ENCODE results near the gene TMEM120B. TPM values are rescaled to one million over a fixed set of nuclear protein-coding genes. Genes with fewer than 3 reads are reported as not detected.
A peak's percentile ranks its signal among the peaks of the same experiment; 100 is the strongest.
"Not testable (repeated sequence)": the region's sequence is repeated elsewhere in the genome, so short reads cannot be mapped to it uniquely, and the experiment has no call there.

The TMEM120B gene
- 1 to 10 TPM; 1.8 to 4.0 (median 3.1) TPM for polyA plus RNA-seq

DNA sequence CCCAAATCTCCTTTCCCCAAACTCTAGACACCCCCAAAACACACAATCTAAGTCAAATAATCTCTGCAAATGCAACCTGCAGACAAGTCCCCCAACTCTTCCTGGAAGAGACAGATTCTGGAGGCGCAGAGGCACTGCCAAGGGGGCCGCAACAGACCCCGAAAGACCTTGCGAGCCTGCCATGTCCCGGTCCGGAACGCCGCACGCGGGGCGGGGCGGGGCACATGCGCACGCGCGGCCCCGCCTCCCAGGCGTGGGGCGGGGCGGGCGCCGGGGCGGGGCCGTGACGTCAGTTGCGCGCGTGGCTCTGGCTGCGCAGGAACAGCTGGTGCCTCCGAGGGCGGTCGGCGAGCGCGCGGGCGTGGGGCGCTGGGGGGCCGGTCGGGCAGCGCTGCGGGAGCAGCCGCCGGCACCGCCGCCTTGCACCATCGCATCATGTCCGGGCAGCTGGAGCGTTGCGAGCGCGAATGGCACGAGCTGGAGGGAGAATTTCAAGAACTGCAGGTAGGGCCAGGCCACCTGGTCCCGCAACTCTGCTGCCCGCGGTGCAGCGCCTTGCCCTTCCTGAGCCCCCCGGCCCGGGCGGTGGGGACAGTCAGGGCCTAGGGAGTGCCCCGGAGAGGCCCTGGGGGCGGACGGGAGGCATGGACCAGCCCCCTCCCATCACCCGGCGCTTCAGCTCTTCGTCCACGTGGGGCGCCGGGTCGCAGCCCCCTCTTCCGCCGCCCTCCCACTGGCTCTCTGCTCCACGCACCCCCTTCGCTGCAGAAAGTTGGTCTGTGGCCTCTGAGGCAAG is at the start of gene TMEM120B:
TMEM120B (plus strand) TSS at position 292 of the 796 bp plus-strand sequence; CDS start at position 436, 144 bp downstream.
- Mint-ChIP-seq H3K36me3 (peaks cover 0 to 6% (median 0%) of the 10 kb centered on the region in 3 donors), H3K27me3 (ENCODE audit: low read depth in 3 of 3) (peaks cover 0 to 5% (median 4%) of the 10 kb centered on the region in 3 donors), H3K27ac (peak within 1 kb of the TSS; percentile 71 to 94 (median 90)), H3K4me3 (peak within 1 kb of the TSS; percentile 87 to 96 (median 89)), H3K9me3 (no peaks in the 10 kb centered on the region), H3K4me1 (peaks cover 20 to 23% of the 10 kb centered on the region in 2 donors)
- DNase-seq = peak; percentile 83 to 90 (median 87)

GRCh38 chr12:121663610-121663929 is 49.0 kb upstream of the TMEM120B start:
- H3K36me3 Mint-ChIP-seq = peaks cover 6 to 12% (median 9%) of the 10 kb centered on the region in 3 donors
- H3K4me1 Mint-ChIP-seq = peaks cover 64 to 70% of the 10 kb centered on the region in 2 donors
- DNase-seq = no peak
- peak overlapping the region; percentile 81 to 96 (median 91) for H3K4me3 Mint-ChIP-seq
- H3K27me3 Mint-ChIP-seq (ENCODE audit: low read depth in 3 of 3) = peaks cover 8 to 22% (median 16%) of the 10 kb centered on the region in 3 donors
- H3K27ac Mint-ChIP-seq = peak overlapping the region; percentile 87 to 97 (median 95)
- no peaks in the 10 kb centered on the region for H3K9me3 Mint-ChIP-seq

- H3K4me3 Mint-ChIP-seq = peak overlapping the region in 1 of 5 donors; percentile 68
- H3K9me3 Mint-ChIP-seq, DNase-seq: not testable (repeated sequence)
- peak overlapping the region in 2 of 6 donors; percentile 63 to 77 for H3K27ac Mint-ChIP-seq
- H3K36me3 Mint-ChIP-seq = peaks cover 6 to 12% (median 9%) of the 10 kb centered on the region in 3 donors
- H3K27me3 Mint-ChIP-seq (ENCODE audit: low read depth in 3 of 3) = peaks cover 7 to 17% (median 9%) of the 10 kb centered on the region in 3 donors
- peaks cover 50 to 54% of the 10 kb centered on the region in 2 donors for H3K4me1 Mint-ChIP-seq
Measured at GRCh38 chr12:121666829-121667228, 45.7 kb upstream of the TMEM120B start.

GRCh38 chr12:121668750-121669520 is 43.6 kb upstream of the TMEM120B start:
- H3K4me3 Mint-ChIP-seq = no peak overlapping the region
- H3K27me3 Mint-ChIP-seq (ENCODE audit: low read depth in 3 of 3) = peaks cover 18 to 25% (median 20%) of the 10 kb centered on the region in 3 donors
- peaks cover 4 to 7% (median 7%) of the 10 kb centered on the region in 3 donors for H3K36me3 Mint-ChIP-seq
- H3K9me3 Mint-ChIP-seq = no peaks in the 10 kb centered on the region
- H3K4me1 Mint-ChIP-seq = peaks cover 49 to 50% of the 10 kb centered on the region in 2 donors
- peak overlapping the region; percentile 23 to 85 (median 81) for H3K27ac Mint-ChIP-seq
- peak; percentile 49 to 55 (median 50) for DNase-seq

DNA sequence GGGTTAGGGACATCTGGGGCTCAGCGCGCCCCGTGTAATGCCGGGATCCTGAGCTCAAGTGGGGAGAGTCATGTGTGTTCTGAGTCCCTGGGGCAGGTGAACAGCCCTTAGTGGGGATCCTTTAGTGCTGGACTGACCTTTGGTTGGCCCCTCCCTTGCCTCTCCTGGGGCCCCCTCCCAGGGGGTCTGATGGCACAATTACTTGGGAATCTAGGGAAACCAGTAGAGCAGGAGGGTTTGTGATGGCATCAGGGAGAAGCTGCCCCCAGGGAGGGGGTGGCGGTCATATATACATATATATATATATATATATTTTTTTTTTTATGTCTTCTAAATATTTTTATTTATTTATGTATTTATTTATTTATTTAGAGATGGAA is 43.0 kb upstream of the TMEM120B start, which contains the start of gene MORN3:
MORN3 (minus strand) TSS at position 134 of the 380 bp plus-strand sequence. CDS start 171 bp downstream, outside the sequence.
- Mint-ChIP-seq H3K36me3 (peaks cover 0 to 4% (median 3%) of the 10 kb centered on the region in 3 donors), H3K9me3 (no peaks in the 10 kb centered on the region), H3K27ac (peak within 1 kb of the TSS; percentile 23 to 85 (median 82)), H3K4me1 (peaks cover 43 to 44% of the 10 kb centered on the region in 2 donors), H3K27me3 (ENCODE audit: low read depth in 3 of 3) (peaks cover 16 to 19% (median 19%) of the 10 kb centered on the region in 3 donors), H3K4me3 (peak within 1 kb of the TSS in 2 of 5 donors; percentile 8 to 14)
- DNase-seq = no peak

GRCh38 chr12:121673013-121673511 is 39.5 kb upstream of the TMEM120B start:
- no peak for DNase-seq
- Mint-ChIP-seq H3K4me1 (peaks cover 25 to 32% of the 10 kb centered on the region in 2 donors), H3K27ac (peak overlapping the region; percentile 100), H3K9me3 (no peaks in the 10 kb centered on the region), H3K27me3 (ENCODE audit: low read depth in 3 of 3) (peaks cover 14 to 19% (median 16%) of the 10 kb centered on the region in 3 donors), H3K4me3 (peak overlapping the region; percentile 92 to 99 (median 95)), H3K36me3 (no peaks in the 10 kb centered on the region)

DNA sequence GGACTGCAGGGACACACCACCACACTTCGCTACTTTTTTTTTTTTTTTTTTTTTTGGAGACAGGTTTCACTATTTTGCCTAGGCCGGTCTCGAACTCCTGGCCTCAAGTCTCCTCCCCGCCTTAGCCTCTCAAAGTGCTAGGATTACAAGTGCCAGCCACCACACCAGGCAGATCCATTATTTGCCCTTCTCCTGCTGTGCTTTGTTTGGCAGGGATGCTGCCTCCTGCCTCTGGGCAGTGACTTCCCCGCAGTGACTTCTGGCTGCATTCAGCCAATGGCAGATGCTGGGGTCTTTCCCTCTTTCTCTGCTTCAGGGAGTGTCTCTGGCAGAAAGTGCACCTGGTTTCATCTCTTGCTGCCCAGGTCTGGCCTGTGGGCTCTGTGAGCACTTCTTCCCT is 36.4 kb upstream of the TMEM120B start:
- DNase-seq = no peak
- Mint-ChIP-seq H3K9me3 (no peaks in the 10 kb centered on the region), H3K27ac (peak overlapping the region; percentile 1 to 83 (median 76)), H3K36me3 (no peaks in the 10 kb centered on the region), H3K4me3 (no peak overlapping the region), H3K27me3 (ENCODE audit: low read depth in 3 of 3) (peaks cover 17 to 19% (median 18%) of the 10 kb centered on the region in 3 donors), H3K4me1 (peaks cover 18 to 23% of the 10 kb centered on the region in 2 donors)

- no peak for DNase-seq
- Mint-ChIP-seq H3K27me3 (ENCODE audit: low read depth in 3 of 3) (peaks cover 6 to 9% (median 8%) of the 10 kb centered on the region in 3 donors), H3K4me1 (peaks cover 9 to 11% of the 10 kb centered on the region in 2 donors)
Measured at GRCh38 chr12:121678305-121678704, 34.2 kb upstream of the TMEM120B start.

GRCh38 chr12:121678716-121679300 is 33.7 kb upstream of the TMEM120B start:
- peaks cover 4 to 8% (median 7%) of the 10 kb centered on the region in 3 donors for H3K27me3 Mint-ChIP-seq (ENCODE audit: low read depth in 3 of 3)
- H3K9me3 Mint-ChIP-seq = no peaks in the 10 kb centered on the region
- H3K27ac Mint-ChIP-seq = peak overlapping the region in 4 of 6 donors; percentile 19 to 78 (median 76)
- peaks cover 5 to 6% of the 10 kb centered on the region in 2 donors for H3K4me1 Mint-ChIP-seq
- no peak overlapping the region for H3K4me3 Mint-ChIP-seq
- no peaks in the 10 kb centered on the region for H3K36me3 Mint-ChIP-seq
- DNase-seq = no peak

More at GRCh38 chr12:121678305-121678704, 34.2 kb upstream of the TMEM120B start:
- H3K27ac Mint-ChIP-seq = peak overlapping the region in 5 of 6 donors; percentile 41 to 77 (median 63)
- no peaks in the 10 kb centered on the region for H3K36me3 Mint-ChIP-seq
- no peaks in the 10 kb centered on the region for H3K9me3 Mint-ChIP-seq
- H3K4me3 Mint-ChIP-seq = no peak overlapping the region

GRCh38 chr12:121679661-121680197 is 32.8 kb upstream of the TMEM120B start:
- H3K36me3 Mint-ChIP-seq; H3K4me1 Mint-ChIP-seq; DNase-seq; H3K27me3 Mint-ChIP-seq (ENCODE audit: low read depth in 3 of 3); H3K9me3 Mint-ChIP-seq; H3K4me3 Mint-ChIP-seq: not testable (repeated sequence)
- H3K27ac Mint-ChIP-seq = peak overlapping the region in 4 of 6 donors; percentile 57 to 78 (median 76)

DNA sequence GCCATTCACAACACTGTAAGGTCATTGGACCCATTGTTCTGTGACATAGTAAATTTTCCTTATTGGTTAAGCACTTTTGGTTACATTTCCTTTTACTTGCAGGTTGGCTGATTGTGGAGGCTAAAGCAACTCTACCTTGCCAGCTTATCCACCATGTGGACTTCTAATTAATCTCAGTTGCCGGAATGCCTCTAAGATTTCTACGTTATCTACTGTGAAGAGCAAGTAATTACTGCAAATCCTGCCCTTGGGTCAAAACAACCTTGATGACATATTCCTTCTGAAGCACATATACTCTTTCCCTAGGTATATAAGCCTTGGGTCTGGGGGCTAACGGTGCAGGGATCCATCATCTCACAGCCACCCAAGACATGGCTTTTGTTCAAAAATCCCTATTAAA is 23.6 kb upstream of the TMEM120B start:
- H3K27ac Mint-ChIP-seq = peak overlapping the region in 2 of 6 donors; percentile 62 to 67
- H3K27me3 Mint-ChIP-seq (ENCODE audit: low read depth in 3 of 3) = peaks cover 4 to 7% (median 7%) of the 10 kb centered on the region in 3 donors
- no peak for DNase-seq
- no peaks in the 10 kb centered on the region for H3K9me3 Mint-ChIP-seq
- peaks cover 6 to 8% of the 10 kb centered on the region in 2 donors for H3K4me1 Mint-ChIP-seq
- H3K36me3 Mint-ChIP-seq = no peaks in the 10 kb centered on the region
- H3K4me3 Mint-ChIP-seq = no peak overlapping the region

GRCh38 chr12:121689430-121689829 is 23.1 kb upstream of the TMEM120B start:
- no peaks in the 10 kb centered on the region for H3K36me3 Mint-ChIP-seq
- peak overlapping the region in 1 of 6 donors; percentile 62 for H3K27ac Mint-ChIP-seq
- H3K4me1 Mint-ChIP-seq = peaks cover 6 to 8% of the 10 kb centered on the region in 2 donors
- H3K27me3 Mint-ChIP-seq (ENCODE audit: low read depth in 3 of 3) = peaks cover 4 to 7% (median 7%) of the 10 kb centered on the region in 3 donors
- no peaks in the 10 kb centered on the region for H3K9me3 Mint-ChIP-seq
- H3K4me3 Mint-ChIP-seq = no peak overlapping the region
- DNase-seq = no peak

DNA sequence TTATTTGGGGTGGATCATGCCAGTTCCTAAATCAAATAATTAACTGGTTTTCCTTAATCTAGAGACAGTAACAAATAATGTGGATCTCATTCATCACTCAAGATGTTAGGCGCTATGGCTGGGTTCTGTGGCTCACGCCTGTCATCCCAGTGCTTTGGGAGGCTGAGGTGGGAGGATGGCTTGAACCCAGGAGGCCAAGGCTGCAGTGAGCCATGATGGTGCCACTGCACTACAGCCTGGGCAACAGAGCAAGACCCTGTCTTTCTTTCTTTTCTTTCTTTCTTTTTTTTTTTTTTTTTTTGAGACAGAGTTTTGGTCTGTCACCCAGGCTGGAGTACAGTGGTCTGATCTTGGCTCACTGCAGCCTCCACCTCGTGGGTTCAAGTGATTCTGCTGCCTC is 19.8 kb upstream of the TMEM120B start:
- H3K27me3 Mint-ChIP-seq (ENCODE audit: low read depth in 3 of 3); H3K4me1 Mint-ChIP-seq; H3K36me3 Mint-ChIP-seq; H3K27ac Mint-ChIP-seq; H3K4me3 Mint-ChIP-seq; DNase-seq; H3K9me3 Mint-ChIP-seq: not testable (repeated sequence)

All from immature natural killer cell (primary cell).